GM12801 (cell line): ENCODE data around the gene GTF3C5.

ENCODE experiments used
- CTCF ChIP-seq: IDR thresholded peaks from one replicate; pipeline ENCODE4 v1.5.1; 2011; ENCODE audit warnings: control low read depth; ENCODE audit not compliant: insufficient read length; ENCODE audit errors: extremely low read depth

Gene GTF3C5

GRCh38 chr9:133030317-133031129 is at the start of gene GTF3C5:
TSS of gene GTF3C5 (plus strand) at chr9:133030997. CDS start at chr9:133031012, 15 bp downstream.
- no peak for TF ChIP-seq CTCF

- TF ChIP-seq CTCF = no peak
These were observed 48.3 kb upstream of the GTF3C5 start for GRCh38 chr9:132982458-132982857.

- TF ChIP-seq CTCF = no peak
These were observed 47.2 kb upstream of the GTF3C5 start for GRCh38 chr9:132983491-132984201.

- no peak for TF ChIP-seq CTCF
These were observed 46.4 kb upstream of the GTF3C5 start for GRCh38 chr9:132984202-132985070.

GRCh38 chr9:132985071-132985350 is 45.8 kb upstream of the GTF3C5 start:
- no peak for TF ChIP-seq CTCF

GRCh38 chr9:132985489-132985888 is 45.3 kb upstream of the GTF3C5 start:
- no peak for TF ChIP-seq CTCF

GRCh38 chr9:132986114-132986513 is 44.7 kb upstream of the GTF3C5 start:
- no peak for TF ChIP-seq CTCF
